ENCODE measurements around the gene SYNE3.

The SYNE3 gene, protein sequence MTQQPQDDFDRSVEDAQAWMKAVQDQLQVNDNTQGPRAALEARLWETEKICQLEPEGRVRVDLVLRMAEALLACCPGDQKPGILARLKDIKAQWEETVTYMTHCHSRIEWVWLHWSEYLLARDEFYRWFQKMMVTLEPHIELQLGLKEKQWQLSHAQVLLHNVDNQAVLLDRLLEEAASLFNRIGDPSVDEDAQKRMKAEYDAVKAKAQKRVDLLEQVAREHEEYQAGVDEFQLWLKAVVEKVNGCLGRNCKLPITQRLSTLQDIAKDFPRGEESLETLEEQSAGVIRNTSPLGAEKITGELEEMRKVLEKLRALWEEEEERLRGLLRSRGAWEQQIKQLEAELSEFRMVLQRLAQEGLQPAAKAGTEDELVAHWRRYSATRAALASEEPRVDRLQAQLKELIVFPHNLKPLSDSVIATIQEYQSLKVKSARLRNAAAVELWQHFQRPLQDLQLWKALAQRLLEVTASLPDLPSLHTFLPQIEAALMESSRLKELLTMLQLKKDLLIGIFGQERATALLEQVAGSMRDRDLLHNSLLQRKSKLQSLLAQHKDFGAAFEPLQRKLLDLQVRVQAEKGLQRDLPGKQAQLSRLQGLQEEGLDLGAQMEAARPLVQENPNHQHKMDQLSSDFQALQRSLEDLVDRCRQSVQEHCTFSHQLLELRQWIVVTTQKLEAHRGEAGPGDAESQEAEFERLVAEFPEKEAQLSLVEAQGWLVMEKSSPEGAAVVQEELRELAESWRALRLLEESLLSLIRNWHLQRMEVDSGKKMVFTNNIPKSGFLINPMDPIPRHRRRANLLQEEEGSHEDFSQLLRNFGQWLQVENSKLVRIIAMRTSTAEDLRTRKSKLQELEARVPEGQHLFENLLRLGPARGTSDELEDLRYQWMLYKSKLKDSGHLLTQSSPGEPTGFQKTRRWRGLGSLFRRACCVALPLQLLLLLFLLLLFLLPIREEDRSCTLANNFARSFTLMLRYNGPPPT

DNA sequence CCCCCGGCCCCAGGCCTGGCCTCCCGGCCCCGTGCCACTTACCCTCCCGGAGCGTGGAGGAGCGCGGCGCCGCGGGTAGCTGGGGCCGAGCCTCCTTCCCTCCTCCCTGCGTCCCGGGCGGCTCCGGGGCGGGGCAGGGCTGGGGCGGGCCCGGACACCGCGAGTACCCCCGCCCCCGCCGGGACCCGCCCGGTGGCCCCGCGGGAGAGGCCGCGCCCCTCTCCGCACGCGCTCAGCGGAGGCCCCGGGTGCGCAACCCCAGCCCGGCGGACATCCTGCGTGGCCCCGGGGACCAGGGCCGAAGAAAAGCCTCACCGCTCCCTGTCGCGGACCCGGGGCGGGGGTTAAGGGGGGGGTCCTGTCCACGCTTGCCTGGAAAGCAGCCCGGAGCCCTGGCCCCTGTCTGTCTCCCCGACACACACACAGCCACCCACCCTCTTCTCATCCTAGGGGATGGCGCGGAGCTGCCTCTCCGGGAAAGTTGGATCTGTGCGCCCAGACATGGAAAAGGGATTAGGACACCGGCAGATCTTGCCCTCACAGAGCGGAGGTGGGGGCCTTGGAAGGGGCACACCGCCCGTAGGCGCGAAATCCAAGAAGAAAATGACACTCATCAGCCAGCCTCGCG, at the start of gene SYNE3:
SYNE3 (minus strand) TSS at position 97 of the 628 bp plus-strand sequence. CDS start 40,829 bp downstream, outside the sequence.
- no peak for DNase-seq

DNA sequence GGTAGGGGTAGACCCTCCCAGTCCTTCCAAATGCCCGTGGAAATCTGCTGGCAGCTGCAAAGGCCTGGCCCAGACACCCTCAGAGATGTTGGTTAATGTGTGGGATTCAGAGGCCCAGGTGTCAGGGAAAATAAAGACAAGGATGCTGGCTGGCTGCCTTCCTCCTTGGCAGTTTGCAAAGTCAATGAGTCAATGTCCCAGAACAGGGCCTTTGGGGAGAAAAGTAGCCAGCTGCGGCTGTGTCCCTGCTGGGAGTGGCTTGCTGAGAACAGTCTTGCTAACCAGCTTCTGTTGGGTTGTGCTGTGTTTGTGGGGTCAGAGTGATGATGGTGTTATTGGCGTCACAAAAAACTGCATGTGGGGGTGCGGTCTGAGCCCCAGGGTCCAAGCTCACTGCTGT, 47.6 kb upstream of the SYNE3 start:
- DNase-seq: no peak

DNA sequence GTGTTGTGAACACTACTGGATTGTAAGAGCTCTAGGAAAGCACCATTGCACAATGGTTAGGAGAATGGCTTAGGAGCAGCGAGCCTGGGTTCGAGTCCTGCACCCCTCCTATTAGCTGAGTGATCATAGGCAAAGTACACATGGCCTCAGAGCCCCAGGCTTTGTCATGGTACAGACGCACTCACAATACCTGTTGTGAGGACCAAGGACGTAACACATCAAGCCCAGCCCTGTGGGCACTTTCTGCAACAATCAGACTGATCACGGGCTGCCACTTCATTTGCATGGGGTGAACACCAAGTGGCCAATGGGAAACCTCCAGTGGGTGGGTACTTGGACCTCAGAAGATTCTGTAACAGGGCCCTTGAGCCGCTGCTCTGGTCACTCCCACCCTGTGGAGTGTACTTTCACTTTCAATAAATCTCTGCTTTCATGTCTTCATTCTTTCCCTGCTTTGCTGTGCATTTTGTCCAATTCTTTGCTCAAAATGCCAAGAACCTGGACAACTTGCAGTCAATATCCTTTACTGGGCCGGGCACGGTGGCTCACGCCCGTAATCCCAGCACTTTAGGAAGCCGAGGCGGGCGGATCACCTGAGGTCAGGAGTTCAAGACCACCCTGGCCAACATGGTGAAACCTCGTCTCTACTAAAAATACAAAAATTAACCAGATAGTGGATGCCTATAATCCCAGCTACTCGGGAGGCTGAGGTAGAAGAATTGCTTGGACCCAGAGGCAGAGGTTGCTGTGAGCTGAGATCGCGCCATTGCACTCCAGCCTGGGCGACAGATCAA, 46.6 kb upstream of the SYNE3 start:
- no peak for DNase-seq

DNA sequence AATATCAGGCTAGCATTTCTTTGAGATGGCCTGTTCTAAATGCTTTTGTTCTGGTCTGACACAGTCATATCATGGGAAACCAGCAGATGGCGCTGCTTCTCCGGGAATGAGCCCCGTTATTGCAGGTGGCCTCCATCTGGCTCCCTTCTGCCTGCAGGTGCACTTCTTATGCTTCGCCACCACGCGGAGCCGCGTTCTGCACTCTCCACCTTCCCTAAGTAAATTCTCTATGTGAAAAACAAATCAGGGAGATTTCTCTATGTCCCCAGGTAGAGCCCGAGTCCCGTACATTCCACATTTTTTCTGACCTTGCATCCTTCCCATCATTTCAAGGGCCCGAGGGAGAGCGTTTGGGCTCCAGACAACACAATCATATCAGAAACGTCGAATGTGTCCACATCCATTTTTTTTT, 44.6 kb upstream of the SYNE3 start:
- DNase-seq: no peak

DNA sequence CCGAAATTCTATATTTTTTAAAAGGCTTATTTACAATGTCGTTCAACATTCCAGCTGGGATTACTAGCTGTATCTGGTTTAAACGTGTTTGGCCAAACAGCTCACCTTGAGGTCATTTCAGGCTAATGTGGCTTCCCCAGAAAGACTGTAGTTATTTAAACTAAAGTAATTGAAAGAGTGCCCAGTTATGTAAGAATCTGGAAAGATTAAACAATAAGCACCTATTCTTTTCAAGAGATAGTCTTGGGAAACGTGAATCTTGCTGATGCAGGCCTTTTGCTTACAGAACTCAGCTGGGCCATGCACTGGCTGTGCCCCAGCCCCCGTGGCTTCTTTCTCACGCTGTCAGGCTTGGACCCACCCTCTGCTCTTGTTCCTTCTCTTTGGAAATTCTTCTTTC, 42.8 kb upstream of the SYNE3 start:
- DNase-seq: no peak

DNA sequence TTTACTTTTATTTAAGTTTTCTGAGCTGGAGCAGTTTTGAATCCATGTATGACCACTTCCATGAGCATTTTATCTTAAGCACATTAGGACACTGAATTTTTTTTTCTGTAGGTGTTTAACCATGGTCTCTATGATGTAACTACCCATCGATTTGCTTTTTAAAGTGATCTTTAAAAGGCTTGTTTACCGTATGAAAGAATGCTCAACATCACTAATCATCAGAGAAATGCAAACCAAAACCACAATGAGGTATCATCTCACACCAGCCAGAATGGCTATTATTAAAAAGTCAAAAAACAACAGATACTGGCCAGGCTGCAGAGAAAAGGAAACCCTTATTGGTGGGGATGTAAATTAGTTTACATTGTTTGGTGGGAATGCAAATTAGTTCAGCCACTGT, 41.4 kb upstream of the SYNE3 start:
- no peak for DNase-seq

DNA sequence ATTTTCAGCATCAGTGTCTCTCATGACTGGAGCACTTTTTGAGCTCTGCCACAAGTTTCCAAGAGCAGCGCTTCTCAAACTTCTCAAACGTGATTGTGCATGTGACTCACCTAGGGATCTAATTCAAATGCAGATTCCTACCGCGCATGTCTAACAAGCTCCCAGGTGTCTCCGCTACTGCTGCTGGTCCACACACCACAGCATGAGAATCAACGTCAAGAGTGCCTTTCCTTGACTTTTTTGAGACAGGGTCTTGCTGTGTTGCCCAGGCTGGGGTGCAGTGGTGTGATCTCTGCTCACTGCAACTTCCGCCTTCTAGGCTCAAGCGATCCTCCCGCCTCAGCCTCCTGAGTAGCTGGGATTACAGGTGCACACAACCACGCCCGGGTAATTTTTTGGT, 40.8 kb upstream of the SYNE3 start:
- DNase-seq: no peak

DNA sequence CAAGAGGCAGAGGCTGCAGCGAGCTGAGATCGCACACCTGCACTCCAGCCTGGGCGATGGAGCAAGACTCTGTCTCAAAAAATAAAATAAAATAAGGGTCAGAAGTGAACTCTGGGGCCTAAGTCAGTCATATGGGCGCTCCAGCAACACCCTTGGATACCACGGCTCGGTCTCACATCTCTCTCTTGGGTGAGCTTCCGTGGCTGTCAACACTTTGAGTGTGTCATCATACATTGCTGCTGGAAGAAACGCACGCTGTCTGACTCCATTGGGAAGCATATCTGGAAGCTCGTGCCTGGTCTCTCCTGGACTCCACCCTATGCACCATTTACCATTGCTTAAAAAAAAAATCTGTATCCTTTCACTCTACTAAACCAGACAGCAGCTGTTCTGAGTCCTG, 38.6 kb upstream of the SYNE3 start:
- DNase-seq: no peak

DNA sequence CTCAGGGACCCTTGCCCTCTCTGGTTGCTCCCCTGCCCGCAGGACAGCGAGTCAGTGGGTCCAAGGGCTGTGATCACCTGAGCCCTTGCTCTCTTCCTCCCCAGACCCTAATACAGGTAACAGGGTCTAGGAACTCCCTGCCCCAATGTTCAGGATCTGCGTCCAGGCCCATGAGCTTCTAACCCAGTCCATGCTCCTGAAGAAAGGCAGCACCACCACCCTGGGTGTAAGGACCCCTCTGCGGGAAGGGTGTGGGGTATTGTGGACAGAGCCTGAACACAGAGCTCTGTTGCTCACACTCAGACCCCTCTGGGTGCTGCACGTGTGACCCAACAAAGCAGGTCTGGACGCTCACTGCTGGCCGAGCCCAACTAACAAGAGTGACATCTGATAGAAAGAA, 36.7 kb upstream of the SYNE3 start:
- no peak for DNase-seq

DNA sequence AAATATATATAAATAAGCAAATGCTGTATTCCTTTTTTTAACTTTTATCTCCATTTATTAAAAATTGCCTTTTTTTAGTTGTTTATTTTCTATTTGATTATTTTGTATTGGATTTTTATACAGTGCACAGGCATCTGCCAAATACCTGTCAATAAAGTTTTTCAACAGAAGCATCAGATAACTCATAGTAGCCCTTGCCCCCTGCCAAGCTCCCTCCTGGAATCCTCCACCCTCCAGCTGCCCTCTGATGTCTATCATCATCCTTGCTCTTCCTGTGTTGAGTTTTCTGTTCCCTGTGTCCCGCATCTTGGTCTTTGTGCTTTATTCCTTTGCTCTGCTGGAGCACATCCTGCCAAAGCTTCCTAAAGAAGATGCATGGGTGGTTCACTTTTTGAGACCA, 35.0 kb upstream of the SYNE3 start:
- no peak for DNase-seq

DNA sequence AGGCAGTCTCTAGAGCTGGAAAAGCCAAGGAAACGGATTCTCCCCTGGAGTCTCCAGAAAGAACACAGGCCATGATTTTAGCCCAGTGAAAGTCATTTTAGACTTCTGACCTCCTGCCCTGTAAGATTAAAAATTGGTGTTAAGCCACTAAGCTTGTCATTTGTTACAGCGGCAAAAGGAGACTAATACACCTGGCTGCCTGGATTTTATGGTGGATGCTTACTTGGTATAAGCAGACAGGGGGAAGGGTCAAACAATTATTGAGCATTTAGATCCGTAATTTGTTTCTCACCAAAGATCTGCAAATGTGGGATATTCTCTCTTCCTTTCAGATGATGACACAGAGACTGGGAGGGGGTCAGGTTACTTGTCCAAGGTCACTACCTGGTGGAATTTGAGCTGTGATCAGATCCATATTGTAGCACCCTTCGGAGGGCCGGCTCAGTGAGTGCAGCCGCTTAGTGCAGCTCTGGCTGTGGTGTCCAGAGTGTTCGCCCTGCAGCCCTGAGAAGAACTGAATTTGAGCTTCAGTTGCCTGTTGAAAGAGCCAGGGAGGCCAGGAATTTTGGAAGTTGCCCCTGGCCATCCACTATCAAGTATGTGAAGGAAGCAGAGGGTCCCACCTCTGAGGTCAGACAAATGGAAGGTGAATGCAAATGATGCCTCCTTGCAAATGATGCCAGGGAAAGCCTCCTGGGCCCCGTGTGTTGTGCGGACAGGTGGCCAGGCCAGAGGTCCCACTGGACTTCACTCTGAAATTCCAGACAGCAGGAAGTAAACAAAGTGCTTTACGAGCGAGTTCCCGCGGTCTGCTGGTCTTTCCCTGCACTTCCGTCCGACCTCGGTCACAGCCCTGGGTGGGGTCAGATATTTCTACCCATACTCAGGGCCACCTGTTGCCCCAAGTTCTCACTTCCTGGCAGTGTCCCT, 33.5 kb upstream of the SYNE3 start:
- no peak for DNase-seq

DNA sequence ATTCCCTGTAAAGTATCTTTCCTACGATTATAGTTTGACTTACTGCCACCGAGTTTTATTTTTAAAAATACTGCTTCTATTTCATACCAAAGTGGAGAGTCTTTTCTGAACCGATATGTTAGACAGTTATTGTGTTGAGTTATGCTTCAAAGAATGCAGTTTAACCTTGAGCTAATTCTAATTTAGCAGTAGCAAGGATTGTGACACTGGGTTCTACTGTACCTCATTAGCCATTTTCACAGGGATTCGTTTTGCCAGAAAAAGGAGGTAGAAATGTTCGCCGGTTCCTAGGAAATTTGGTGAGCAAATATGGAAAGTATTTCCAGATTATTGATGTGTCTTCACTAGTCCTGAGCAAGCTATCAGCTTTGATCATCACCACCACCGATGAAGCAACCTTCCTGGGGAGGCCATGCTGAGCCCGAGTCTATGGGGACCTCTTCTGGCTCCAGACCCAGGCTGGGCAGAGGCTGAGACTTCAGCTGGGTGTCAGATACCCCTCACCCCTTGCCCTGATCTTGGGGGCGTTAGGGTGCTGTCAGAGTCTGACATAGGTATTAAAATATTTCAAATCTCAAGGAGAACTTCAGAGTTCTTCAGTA, 32.0 kb upstream of the SYNE3 start:
- no peak for DNase-seq

DNA sequence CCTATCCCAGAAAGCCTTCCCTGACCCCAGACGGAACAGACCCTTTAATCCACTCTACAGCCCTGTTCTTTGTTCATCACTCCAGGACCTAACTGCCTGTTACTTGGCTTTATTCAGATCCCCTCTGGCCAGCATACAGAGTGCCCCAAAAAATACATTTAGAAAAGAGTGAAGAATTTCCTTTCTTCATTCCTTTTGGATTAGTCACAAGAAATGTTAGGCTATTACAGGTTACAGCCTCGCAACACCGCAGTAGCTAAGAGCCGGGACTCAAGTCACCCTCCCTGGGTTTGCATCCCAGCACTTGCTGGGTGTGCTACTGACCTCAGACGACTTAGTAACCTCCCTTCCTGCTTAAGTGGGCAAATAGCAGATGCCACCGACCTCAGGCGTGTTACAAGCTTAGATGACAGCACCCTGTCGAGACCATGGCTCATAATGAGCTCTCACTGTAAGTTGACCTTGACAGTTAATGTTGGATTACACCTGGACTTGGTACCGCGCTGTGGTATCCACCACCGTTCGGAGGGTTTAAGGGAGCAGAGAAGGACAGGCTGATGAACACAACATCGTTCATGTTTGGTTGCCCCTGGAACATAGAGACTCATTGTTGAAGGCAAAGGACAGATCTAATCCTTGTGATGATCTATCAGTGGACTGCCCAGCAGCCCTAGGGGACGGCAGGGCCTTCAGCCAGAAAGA, 31.3 kb upstream of the SYNE3 start:
- DNase-seq: no peak

DNA sequence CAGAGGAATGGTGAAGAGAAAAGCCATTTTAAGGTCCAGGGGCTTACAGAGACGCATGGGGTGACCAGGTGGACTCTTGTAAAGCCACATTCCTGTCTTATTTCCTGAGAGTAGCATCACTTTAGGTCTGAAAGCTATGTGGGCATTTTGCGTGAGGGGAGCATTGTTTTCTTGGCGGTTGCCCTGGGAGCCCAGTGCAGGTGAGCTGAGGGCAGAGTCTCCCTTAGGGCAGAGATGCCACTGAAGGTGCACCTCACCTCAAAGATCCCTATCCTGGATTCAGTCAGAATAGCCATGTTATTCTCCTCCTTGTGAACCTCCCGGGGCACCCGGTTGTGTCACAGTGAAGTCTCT, 30.8 kb upstream of the SYNE3 start:
- DNase-seq: no peak

DNA sequence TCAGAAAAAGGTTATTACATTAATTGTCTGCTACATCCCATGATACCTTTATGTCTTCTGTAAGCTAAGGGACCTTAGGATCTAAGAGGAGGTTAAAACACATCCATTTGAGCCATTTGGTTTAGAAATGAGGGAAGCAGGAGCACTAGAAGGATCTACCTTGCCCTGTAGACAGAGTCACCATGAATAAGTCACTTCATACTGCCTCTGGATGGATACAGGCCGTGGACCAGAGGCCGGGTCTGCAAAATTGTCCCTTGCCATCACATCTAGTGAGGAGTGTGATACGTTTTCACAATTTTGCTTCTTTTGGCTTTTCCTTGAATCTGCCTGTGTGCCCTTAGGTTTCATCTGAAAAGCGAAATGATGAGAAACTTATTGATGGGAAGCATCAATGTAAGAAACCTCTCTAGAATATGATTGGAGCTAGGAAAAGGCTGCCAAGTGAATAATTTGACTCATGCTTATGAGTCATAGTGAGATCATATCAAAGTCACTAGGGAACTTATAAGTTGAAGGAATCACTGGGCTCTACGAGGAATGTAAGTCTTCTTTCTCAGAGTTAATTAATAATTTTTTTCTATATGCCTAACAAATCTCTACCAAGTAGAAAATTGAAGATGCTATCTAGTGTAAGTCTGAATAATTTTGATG, 29.2 kb upstream of the SYNE3 start:
- no peak for DNase-seq

DNA sequence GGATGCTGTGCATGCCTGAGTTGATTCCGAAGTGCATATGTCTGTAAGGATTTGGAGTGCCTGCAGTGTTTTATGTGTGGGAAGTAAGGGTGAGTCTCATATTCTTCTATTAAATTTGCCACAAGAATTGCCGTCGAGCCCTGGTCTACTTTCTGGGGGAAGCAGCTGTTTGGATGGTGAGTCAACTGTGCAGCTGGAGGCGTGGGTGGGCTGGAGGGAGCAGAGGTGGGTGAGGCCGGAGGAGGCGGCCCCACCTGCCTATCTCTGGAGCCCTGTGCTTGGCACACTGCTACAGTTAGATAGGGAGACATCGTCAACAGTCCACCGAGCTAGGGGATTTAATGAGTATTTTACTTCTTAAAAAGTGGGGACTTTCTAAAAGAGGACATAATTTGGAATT, 28.1 kb upstream of the SYNE3 start:
- DNase-seq: no peak

DNA sequence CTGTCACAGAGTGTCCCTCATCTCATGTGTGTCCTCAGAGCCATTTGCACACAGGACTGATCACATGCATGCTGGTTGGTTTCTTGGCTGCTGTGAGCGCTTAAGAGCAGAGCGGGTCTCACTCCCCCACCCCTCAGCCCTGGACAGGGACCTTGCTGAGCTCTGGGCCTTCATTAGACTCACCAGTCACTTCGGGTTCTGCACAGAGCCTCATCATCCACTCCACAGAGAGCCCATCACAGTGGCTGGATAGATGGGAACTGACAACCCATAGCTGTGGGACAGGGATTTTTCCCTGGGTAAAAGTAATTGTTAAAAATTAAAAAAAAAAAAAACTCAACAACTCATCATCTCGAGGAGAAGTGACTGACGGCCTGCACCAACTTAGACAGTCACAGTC, 26.6 kb upstream of the SYNE3 start:
- no peak for DNase-seq

DNA sequence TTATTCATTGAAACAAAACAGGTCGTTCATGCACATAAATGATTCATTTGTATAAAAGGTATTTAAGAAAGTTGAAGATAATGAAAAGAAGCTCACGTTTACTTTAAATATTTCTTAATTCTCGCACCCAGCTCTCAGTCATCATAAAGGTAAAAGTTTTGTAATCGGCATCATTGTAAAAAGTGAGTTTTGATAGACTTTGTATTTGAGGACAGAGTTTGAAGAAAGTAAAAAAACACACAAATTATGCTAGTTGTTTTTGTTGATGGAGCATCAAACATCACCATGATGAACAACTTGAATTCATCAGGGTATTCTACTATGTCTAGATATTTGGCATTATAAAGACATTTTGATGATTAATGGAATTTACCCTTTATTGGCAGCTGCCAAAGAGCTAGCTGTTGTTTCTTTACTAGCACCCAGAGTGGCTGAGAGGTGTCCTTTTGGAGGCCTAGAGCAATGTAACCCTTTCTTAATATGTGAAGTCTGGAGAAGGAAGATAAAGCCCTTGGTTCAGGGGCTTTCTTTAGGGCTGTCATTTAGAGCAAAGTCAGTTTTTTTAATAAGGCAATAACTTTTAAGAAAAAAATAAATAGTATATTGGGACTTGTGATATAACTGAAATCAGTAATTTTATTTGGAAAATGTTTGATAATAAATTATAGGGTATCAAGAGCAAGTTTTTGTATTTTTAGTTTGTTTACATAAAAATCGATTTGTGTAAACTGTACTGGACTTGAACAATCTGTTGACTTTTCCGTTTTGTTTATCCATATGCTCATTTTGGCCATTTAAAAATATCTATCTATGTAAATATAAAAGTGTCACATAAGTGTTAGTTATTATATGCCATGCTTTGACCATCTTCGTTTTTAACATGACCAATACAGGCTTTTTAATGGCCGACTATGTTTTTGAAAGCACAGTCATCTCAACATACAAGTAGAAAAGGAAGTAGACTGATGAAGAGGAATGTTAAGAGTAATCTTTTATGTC, 25.8 kb upstream of the SYNE3 start:
- DNase-seq: no peak

DNA sequence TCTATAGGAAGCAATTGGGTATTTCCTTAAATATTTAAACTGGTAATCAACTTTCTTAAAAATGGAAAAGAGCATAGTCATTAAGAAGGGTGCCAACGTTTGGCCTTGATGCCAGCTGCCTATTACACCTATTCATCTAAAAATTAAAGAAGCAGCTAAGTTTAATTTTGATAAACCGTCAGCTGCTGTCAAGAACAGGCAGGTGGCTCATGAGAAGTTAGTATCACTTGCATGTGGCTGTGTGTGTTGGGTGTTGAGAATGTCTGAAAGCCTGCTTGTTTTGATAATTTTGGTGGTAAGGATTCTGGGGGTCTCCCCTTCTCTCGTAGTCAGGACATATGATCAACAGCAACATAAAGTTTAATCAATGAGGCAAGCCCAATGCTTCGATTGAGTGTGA, 24.9 kb upstream of the SYNE3 start:
- no peak for DNase-seq
